ENCODE data around the gene CYP39A1. TPM values are rescaled to one million over a fixed set of nuclear protein-coding genes. Genes with fewer than 3 reads are reported as not detected.

Gene CYP39A1
- total RNA-seq, 4 donors from 2014 or later = 1.6 to 10.2 (median 2.3) TPM; not detected in 1

DNA sequence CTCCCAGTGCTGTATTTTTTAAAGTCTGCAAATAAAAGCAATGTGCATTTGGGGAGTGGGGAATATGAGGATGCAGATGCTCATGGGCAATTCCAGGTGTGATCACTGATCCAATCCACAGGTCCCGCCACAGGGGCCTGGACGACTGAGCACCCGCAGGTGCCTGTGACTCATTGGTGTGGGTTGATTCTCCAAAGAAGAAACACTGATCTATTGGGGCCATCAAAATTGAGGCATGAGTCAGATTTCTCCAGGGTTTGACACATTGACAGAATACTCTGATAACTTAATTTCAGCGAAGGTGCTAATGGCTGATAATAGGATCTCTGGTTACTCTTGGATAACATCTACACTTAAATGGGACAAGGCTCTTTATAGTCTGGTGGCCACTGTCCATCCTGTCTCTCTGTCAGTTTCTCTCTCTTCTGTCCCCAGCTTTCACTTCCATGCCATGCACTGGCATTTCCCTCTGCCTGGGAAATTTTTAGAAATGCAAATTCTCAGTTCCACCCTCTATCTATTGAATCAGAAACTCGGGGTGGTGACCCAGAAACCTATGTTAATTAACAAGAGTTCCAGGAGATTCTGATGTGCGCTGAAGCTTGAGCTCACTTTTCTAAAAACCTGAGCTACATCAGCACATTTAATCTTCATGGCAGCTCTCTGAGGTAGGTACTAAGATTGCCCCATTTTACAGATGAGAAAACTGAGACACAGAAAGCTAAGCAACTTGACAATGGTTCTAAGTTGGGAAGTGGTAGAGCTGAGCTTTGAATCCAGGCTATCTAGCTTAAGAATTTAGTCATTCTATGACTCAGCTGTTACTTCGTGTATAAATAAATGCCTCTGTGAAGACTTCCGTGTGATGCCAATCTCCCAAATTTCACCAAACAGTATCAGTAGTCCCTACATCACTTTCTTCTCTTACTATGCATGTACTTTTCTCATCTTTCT lies 151.2 kb downstream of the CYP39A1 start:
- DNase-seq = no peak
- WGBS, 2 donors (ENCODE audit: low coverage in 1 of 2) = 81 to 88% methylated on average over 5 to 8 of the region's 8 CpGs
- H3K4me1 ChIP-seq = peaks cover 0 to 18% (median 2%) of the 10 kb centered on the region in 4 donors
- no peaks in the 10 kb centered on the region for H3K27me3 ChIP-seq
- no peaks in the 10 kb centered on the region for H3K36me3 ChIP-seq
- TF ChIP-seq, protein P1, sequence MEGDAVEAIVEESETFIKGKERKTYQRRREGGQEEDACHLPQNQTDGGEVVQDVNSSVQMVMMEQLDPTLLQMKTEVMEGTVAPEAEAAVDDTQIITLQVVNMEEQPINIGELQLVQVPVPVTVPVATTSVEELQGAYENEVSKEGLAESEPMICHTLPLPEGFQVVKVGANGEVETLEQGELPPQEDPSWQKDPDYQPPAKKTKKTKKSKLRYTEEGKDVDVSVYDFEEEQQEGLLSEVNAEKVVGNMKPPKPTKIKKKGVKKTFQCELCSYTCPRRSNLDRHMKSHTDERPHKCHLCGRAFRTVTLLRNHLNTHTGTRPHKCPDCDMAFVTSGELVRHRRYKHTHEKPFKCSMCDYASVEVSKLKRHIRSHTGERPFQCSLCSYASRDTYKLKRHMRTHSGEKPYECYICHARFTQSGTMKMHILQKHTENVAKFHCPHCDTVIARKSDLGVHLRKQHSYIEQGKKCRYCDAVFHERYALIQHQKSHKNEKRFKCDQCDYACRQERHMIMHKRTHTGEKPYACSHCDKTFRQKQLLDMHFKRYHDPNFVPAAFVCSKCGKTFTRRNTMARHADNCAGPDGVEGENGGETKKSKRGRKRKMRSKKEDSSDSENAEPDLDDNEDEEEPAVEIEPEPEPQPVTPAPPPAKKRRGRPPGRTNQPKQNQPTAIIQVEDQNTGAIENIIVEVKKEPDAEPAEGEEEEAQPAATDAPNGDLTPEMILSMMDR (IDR thresholded peaks at IDR 0.05) = no peak
- no peak for TF ChIP-seq POLR2AphosphoS5 (IDR thresholded peaks at IDR 0.05)
- no peak for TF ChIP-seq EP300 (IDR thresholded peaks at IDR 0.05; ENCODE audit: low read depth)
- no peak for TF ChIP-seq POLR2A (IDR thresholded peaks at IDR 0.05)
- H3K9me3 ChIP-seq = no peaks in the 10 kb centered on the region
- H3K4me3 ChIP-seq = no peak overlapping the region
- H3K27ac ChIP-seq = peak overlapping the region in 3 of 4 donors; percentile 1 to 49 (median 24)
- in situ Hi-C loops (cut with MboI; ENCODE audit: low pct_ligation_motif_present in 1 of 4, low pct_unique_long_range_greater_than_20kb in 1 of 4, low sequenced_read_pairs in 3 of 4) = no loop called here
- intact Hi-C loops (cut with DNase I; ENCODE audit: low total_unique reads) = no loop called here

DNA sequence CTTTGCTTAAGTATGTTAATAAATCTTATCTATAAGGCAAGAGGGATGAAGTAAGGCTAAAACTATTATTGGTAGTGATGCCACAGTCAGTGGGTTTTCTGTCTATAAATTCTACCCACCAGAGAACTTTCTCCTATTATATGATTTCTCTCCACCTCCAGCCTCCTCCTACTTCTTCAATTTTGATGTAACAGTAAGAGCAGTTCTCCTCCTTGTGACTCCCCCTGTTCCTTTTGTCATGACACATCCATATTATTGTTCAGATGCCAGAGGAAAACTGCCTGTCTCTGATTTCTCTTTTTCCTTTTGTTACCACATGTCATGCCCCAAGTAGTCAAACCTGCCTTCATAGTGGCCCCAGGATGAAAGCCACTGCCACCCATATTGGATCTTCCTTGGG lies 152.2 kb downstream of the CYP39A1 start:
- Histone ChIP-seq H3K36me3 (no peaks in the 10 kb centered on the region), H3K9me3 (no peaks in the 10 kb centered on the region), H3K27me3 (no peaks in the 10 kb centered on the region), H3K4me3 (no peak overlapping the region), H3K27ac (no peak overlapping the region), H3K4me1 (peaks cover 0 to 14% (median 2%) of the 10 kb centered on the region in 4 donors)
- no peak for TF ChIP-seq POLR2A (IDR thresholded peaks at IDR 0.05)
- TF ChIP-seq, protein P1 (IDR thresholded peaks at IDR 0.05) = no peak
- TF ChIP-seq EP300 (IDR thresholded peaks at IDR 0.05; ENCODE audit: low read depth) = no peak
- TF ChIP-seq POLR2AphosphoS5 (IDR thresholded peaks at IDR 0.05) = no peak
- DNase-seq = no peak
- in situ Hi-C loops (cut with MboI; ENCODE audit: low pct_ligation_motif_present in 1 of 4, low pct_unique_long_range_greater_than_20kb in 1 of 4, low sequenced_read_pairs in 3 of 4) (no loop called here), intact Hi-C loops (cut with DNase I; ENCODE audit: low total_unique reads) (no loop called here)

Other genes starting within 250 kb of the CYP39A1 start
- 1 to 10 TPM; 1.9 to 9.5 (median 7.5) TPM for gene RCAN2, start 161.4 kb downstream of the CYP39A1 start, total RNA-seq
- gene SLC25A27, start 157 bp upstream of the CYP39A1 start, total RNA-seq = 10 to 100 TPM in 3 of 4 donors, 1 to 10 TPM in 1; 8.7 to 27.5 (median 19.0) TPM
- gene TDRD6, start 35.1 kb upstream of the CYP39A1 start, total RNA-seq = under 1 TPM in 3 of 4 donors, not detected in 1; 0.20 to 0.48 (median 0.41) TPM
- 1 to 10 TPM in 2 of 4 donors, under 1 TPM in 1, not detected in 1; 0.14 to 3.0 (median 1.4) TPM for gene PLA2G7, start 82.6 kb upstream of the CYP39A1 start, total RNA-seq
- not detected for gene ANKRD66, start 94.1 kb upstream of the CYP39A1 start, total RNA-seq
- 100 to 1,000 TPM in 3 of 4 donors, 10 to 100 TPM in 1; 31.2 to 601 (median 223) TPM for gene MEP1A, start 140.6 kb upstream of the CYP39A1 start, total RNA-seq

Data from transverse colon (tissue), 4 donors.